Measurements from ENCODE around the gene HIVEP3. TPM values are rescaled to one million over a fixed set of nuclear protein-coding genes. Genes with fewer than 3 reads are reported as not detected.
A peak's percentile ranks its signal among the peaks of the same experiment; 100 is the strongest.

HIVEP3 gene
- total and polyA plus RNA-seq, 2 of the 13 experiments (the other 11 are each of a cell fraction or from before 2014, with no cell fraction given): 0.05 TPM; not detected in 1

DNA sequence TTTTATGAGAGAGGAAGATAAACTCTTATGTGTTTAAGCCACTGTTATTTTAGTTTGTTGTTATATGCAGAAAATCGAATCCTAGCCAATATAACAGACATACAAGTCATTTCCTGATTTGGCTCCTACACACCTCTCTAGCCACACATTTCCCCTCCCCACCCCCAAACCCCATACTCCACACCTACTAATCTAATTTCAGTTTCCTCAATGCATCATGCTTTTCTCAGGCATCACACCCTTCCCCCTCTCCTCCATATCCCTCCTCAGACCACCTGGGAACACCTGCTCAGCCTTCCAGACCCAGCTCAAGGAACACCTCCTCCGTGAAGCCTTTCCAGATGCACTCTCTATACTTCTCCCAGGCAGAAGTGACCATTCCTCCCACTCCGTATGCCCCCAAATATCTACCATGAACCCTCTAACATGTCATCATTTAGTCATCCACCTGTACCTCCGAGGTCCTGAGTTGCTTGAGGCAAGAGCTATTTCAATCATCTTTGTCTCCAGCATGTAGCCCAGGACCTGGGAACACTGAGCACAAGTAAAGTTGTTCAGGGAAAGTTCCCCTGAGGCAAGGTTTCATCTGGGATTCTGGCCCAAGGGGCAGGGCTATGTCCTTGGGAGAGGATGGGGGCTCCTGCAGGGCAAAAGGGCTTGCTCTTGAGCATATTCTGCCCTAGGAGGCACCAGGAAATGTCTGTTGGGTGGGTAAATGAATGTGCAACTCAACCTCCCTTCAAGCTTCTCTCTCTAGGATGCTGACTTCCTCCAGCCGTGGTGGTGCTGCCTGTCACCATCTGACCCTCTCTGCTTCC lies 126.8 kb downstream of the HIVEP3 start:
- intact Hi-C loops (cut with micrococcal nuclease; ENCODE audit: unreplicated experiment) (no loop called here), in situ Hi-C loops (cut with HindIII; ENCODE audit: extremely low pct_ligation_motif_present, low pct_unique_long_range_greater_than_20kb) (no loop called here)
- Histone ChIP-seq H3K9ac (ENCODE audit: insufficient read depth, low read depth, low read length) (no peak overlapping the region), H3K4me1 (ENCODE audit: insufficient read depth, low read length) (no peaks in the 10 kb centered on the region), H3K79me2 (ENCODE audit: insufficient read depth, low read length) (no peaks in the 10 kb centered on the region), H2AFZ (ENCODE audit: low read length) (no peak overlapping the region), H3K27ac (ENCODE audit: extremely low read length, insufficient read depth, low read length) (no peak overlapping the region), H4K20me1 (ENCODE audit: insufficient read depth, low read length) (no peaks in the 10 kb centered on the region), H3K27me3 (ENCODE audit: control insufficient read depth in 1 of 2, insufficient read depth in 2 of 2, low read length in 2 of 2) (peaks cover 0 to under 1% of the 10 kb centered on the region in 2 experiments; a peak in 3 of 5 replicates), H3K36me3 (replicated peaks in 1 of 2; ENCODE audit: control insufficient read depth in 1 of 2, insufficient read depth in 2 of 2, low read length in 2 of 2) (no peaks in the 10 kb centered on the region), H3K4me3 (replicated peaks in 1 of 3; ENCODE audit: insufficient read depth in 1 of 3, low read depth in 2 of 3, low read length in 3 of 3) (no peak overlapping the region), H3K4me2 (ENCODE audit: low read depth, low read length) (no peak overlapping the region), H3K9me3 (ENCODE audit: low read length) (no peaks in the 10 kb centered on the region)
- TF ChIP-seq HNRNPK (IDR thresholded peaks at IDR 0.05; ENCODE audit: low read depth, low read length, poor library complexity, severe bottlenecking) (peak; percentile 33), KLF11 (CRISPR knock-in tag; IDR thresholded peaks at IDR 0.05) (no peak), BCL6 (CRISPR knock-in tag; IDR thresholded peaks at IDR 0.05) (no peak), KAT7 (CRISPR knock-in tag; IDR thresholded peaks at IDR 0.05; ENCODE audit: borderline replicate concordance) (no peak), ZNF713 (CRISPR knock-in tag; IDR thresholded peaks at IDR 0.05) (no peak)
- TF ChIP-seq, protein P1, sequence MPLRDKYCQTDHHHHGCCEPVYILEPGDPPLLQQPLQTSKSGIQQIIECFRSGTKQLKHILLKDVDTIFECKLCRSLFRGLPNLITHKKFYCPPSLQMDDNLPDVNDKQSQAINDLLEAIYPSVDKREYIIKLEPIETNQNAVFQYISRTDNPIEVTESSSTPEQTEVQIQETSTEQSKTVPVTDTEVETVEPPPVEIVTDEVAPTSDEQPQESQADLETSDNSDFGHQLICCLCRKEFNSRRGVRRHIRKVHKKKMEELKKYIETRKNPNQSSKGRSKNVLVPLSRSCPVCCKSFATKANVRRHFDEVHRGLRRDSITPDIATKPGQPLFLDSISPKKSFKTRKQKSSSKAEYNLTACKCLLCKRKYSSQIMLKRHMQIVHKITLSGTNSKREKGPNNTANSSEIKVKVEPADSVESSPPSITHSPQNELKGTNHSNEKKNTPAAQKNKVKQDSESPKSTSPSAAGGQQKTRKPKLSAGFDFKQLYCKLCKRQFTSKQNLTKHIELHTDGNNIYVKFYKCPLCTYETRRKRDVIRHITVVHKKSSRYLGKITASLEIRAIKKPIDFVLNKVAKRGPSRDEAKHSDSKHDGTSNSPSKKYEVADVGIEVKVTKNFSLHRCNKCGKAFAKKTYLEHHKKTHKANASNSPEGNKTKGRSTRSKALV (CRISPR knock-in tag; IDR thresholded peaks at IDR 0.05): no peak
- TF ChIP-seq, protein P2, sequence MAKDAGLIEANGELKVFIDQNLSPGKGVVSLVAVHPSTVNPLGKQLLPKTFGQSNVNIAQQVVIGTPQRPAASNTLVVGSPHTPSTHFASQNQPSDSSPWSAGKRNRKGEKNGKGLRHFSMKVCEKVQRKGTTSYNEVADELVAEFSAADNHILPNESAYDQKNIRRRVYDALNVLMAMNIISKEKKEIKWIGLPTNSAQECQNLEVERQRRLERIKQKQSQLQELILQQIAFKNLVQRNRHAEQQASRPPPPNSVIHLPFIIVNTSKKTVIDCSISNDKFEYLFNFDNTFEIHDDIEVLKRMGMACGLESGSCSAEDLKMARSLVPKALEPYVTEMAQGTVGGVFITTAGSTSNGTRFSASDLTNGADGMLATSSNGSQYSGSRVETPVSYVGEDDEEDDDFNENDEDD (CRISPR knock-in tag; IDR thresholded peaks at IDR 0.05; ENCODE audit: borderline replicate concordance): no peak
- ChIA-PET CTCF (ENCODE audit: low intra/inter-chr PET ratio, low total read pairs) (no interaction called here), POLR2A (no interaction called here)
- FAIRE-seq (no peak), ATAC-seq (no peak), DNase-seq (ENCODE audit: low spot score) (no peak)
- no TSS peak for BruUV-seq (replicated peaks)
- WGBS (ENCODE audit: low lambda C conversion rate): 2% methylated on average over 5 of the region's 5 CpGs

Measured in HepG2 (cell line).